GM12878 (cell line): Measurements from ENCODE around the gene NOD1. TPM values are rescaled to one million over a fixed set of nuclear protein-coding genes. Genes with fewer than 3 reads are reported as not detected.

Source experiments
- ATAC-seq: fragments of 200-7000 bp; cut with Tn5 transposase; 3 replicates; pipeline ENCODE4 v1.9.1; 2020; ENCODE audit warnings: mild to moderate bottlenecking, moderate library complexity
- BruUV-seq: library from RNA; stranded (reverse); fragments of 400-500 nt; replicated peaks from 2 replicates; lab custom pipeline; 2021; lab: Mats Ljungman, UMichigan
- CTCF ChIA-PET: fragments of 300-600 bp; sonication (Branson Sonifier 250); formaldehyde crosslinking; extraction: SDS; loops from one replicate; lab custom pipeline; 2021; ENCODE audit warnings: inconsistent platforms; lab: Yijun Ruan, JAX
- POLR2A ChIA-PET: fragments of 350-600 bp; formaldehyde crosslinking; extraction: SDS; loops from one replicate; lab custom pipeline; 2021; ENCODE audit warnings: inconsistent platforms; lab: Charles Lee
- RAD21 ChIA-PET: fragments of 300-600 bp; sonication (Branson Sonifier 250); formaldehyde crosslinking; loops from one replicate; lab custom pipeline; 2023; ENCODE audit warnings: antibody characterized with exemption; ENCODE audit not compliant: unreplicated experiment; lab: Charles Lee
- SMC1A ChIA-PET: fragments of 300-600 bp; sonication (Branson Sonifier 250); formaldehyde crosslinking; loops from one replicate; lab custom pipeline; 2023; ENCODE audit not compliant: unreplicated experiment, uncharacterized antibody; lab: Charles Lee
- DNase-seq: peaks from one replicate; pipeline ENCODE4 v3.0.0-alpha.2; 2011; ENCODE audit warnings: low read depth, low spot score
- FAIRE-seq: peaks from 3 replicates; lab custom pipeline; 2011; peaks lifted over from hg19 to GRCh38; lab: Jason Lieb, UNC
- H2AFZ ChIP-seq: 2 replicates; pipeline ENCODE4 v1.6.0; 2011; ENCODE audit warnings: low read depth, low read length, control low read depth; ENCODE audit not compliant: control insufficient read depth
- H3K27ac ChIP-seq: 2 replicates; pipeline ENCODE4 v1.5.1; 2011; ENCODE audit warnings: control low read depth; ENCODE audit not compliant: control insufficient read depth, insufficient read depth
- H3K27me3 ChIP-seq, 2 experiments: replicated peaks in 1 of 2; 2 replicates each; pipeline versions ENCODE4 v1.6.0 to v1.6.1; 2011; ENCODE audit warnings: low read length in 1 of 2; ENCODE audit not compliant: control insufficient read depth in 2 of 2, insufficient read depth in 2 of 2
- H3K36me3 ChIP-seq, 2 experiments: 2 replicates each; pipeline ENCODE4 v1.5.1; 2011; ENCODE audit warnings: low read length in 1 of 2; ENCODE audit not compliant: control insufficient read depth in 2 of 2, insufficient read depth in 2 of 2
- H3K4me1 ChIP-seq: 2 replicates; pipeline ENCODE4 v1.6.1; 2011; ENCODE audit warnings: mild to moderate bottlenecking, low read length, moderate library complexity, mixed read lengths; ENCODE audit not compliant: control insufficient read depth, insufficient read depth
- H3K4me2 ChIP-seq: 2 replicates; pipeline ENCODE4 v1.6.0; 2011; ENCODE audit warnings: control low read depth; ENCODE audit not compliant: control insufficient read depth, insufficient read depth
- H3K4me3 ChIP-seq: fragments of 200-600 bp; sonication (generic); 2 replicates; pipeline ENCODE4 v1.5.1; 2016
- H3K79me2 ChIP-seq: 2 replicates; pipeline ENCODE4 v1.6.0; 2011; ENCODE audit warnings: low read length; ENCODE audit not compliant: control insufficient read depth, insufficient read depth
- H3K9ac ChIP-seq: 2 replicates; pipeline ENCODE4 v1.8.0; 2011; ENCODE audit warnings: low read length, control low read depth, mixed read lengths; ENCODE audit not compliant: control insufficient read depth, insufficient read depth
- H3K9me3 ChIP-seq: replicated peaks from 3 replicates; pipeline ENCODE4 v1.5.1; 2011; ENCODE audit warnings: mild to moderate bottlenecking, low read length; ENCODE audit not compliant: control insufficient read depth, insufficient read depth
- H4K20me1 ChIP-seq: 2 replicates; pipeline ENCODE4 v1.6.0; 2011; ENCODE audit not compliant: control insufficient read depth, insufficient read depth
- CTCF ChIP-seq, 3 experiments: IDR thresholded peaks in 2 of 3; conservative IDR thresholded peaks in 1 of 3; 2 replicates each; pipeline ENCODE4 v1.5.1; 2011; ENCODE audit warnings: low read depth in 3 of 3, low read length in 3 of 3, mild to moderate bottlenecking in 3 of 3, control low read depth in 2 of 3, moderate library complexity in 2 of 3, inconsistent platforms in 1 of 3, mixed read lengths in 1 of 3; ENCODE audit not compliant: control insufficient read depth in 2 of 3, insufficient read depth in 1 of 3; ENCODE audit errors: extremely low read depth in 1 of 3
- EZH2 ChIP-seq: IDR thresholded peaks from 2 replicates; pipeline ENCODE4 v1.6.1; 2012; ENCODE audit warnings: low read depth, mild to moderate bottlenecking, control low read depth, inconsistent platforms, low read length, borderline replicate concordance; ENCODE audit not compliant: control insufficient read depth
- SMAD5 ChIP-seq: IDR thresholded peaks from 2 replicates; pipeline ENCODE4 v1.6.1; 2016; ENCODE audit warnings: antibody characterized with exemption, low read depth
- TCF3 ChIP-seq: IDR thresholded peaks from 2 replicates; pipeline ENCODE4 v1.6.1; 2012; ENCODE audit warnings: low read depth, mild to moderate bottlenecking, low read length, borderline replicate concordance; ENCODE audit not compliant: insufficient read depth
- WGBS: methylation state at CpG from one replicate; pipeline ENCODE4 v1.1.6; 2016; ENCODE audit warnings: low lambda C conversion rate; ENCODE audit not compliant: insufficient replicate concordance, insufficient coverage; ENCODE audit errors: missing lambda C conversion rate; 5-methylcytosine and 5-hydroxymethylcytosine counted together
- in situ Hi-C: fragments of 300-500 bp; cut with MboI; formaldehyde crosslinking; loops from 9 replicates; pipeline ENCODE4 v1.14.3; 2018; ENCODE audit warnings: mixed read lengths
- intact Hi-C: fragments of 100-400 bp; cut with micrococcal nuclease; formaldehyde crosslinking; loops from one replicate; pipeline ENCODE4 v1.14.2; 2022; ENCODE audit not compliant: unreplicated experiment
- polyA plus RNA-seq, 11 experiments: library from polyadenylated mRNA; depleted of rRNA in 4 of 11; unstranded in 6 of 11; stranded (reverse) in 5 of 11; fragments of >200 nt; fragmentation: Nextera tagmentation in 4 of 11; fragmentation: Illumina TruSeq in 1 of 11; extraction: Ambion mirVana in 4 of 11; extraction: Trizol in 1 of 11; gene quantifications; 1 replicate in 1 of 11; 2 replicates in 10 of 11; pipeline versions ENCODE4 v1.2.1 to v1.2.3, GENCODE V29; 2011 to 2016; ENCODE audit warnings: inconsistent platforms in 2 of 11, missing spikeins in 2 of 11, low read depth in 1 of 11
- total RNA-seq, 4 experiments: library from RNA; depleted of rRNA in 3 of 4; stranded (reverse); fragments of >200 nt in 3 of 4; fragmentation: Illumina TruSeq in 1 of 4; extraction: Trizol in 1 of 4; gene quantifications; 2 replicates each; pipeline versions ENCODE4 v1.2.1 to v1.2.3, GENCODE V29; 2013 to 2021
- TF ChIP-seq, protein P1 (sequence below): IDR thresholded peaks from 2 replicates; pipeline ENCODE4 v1.6.1; 2012; ENCODE audit warnings: low read depth, low read length, improper control_type of control experiment
- TF ChIP-seq, protein P2 (sequence below): fragments of 450-650 bp; IDR thresholded peaks from 2 replicates; pipeline ENCODE4 v1.6.1; 2016; ENCODE audit warnings: mild to moderate bottlenecking, moderate library complexity, borderline replicate concordance

The NOD1 gene
- total and polyA plus RNA-seq, 10 of the 15 experiments (the other 5 are each of a cell fraction or from before 2014, with no cell fraction given) = 1.8 to 14.6 (median 8.9) TPM

DNA sequence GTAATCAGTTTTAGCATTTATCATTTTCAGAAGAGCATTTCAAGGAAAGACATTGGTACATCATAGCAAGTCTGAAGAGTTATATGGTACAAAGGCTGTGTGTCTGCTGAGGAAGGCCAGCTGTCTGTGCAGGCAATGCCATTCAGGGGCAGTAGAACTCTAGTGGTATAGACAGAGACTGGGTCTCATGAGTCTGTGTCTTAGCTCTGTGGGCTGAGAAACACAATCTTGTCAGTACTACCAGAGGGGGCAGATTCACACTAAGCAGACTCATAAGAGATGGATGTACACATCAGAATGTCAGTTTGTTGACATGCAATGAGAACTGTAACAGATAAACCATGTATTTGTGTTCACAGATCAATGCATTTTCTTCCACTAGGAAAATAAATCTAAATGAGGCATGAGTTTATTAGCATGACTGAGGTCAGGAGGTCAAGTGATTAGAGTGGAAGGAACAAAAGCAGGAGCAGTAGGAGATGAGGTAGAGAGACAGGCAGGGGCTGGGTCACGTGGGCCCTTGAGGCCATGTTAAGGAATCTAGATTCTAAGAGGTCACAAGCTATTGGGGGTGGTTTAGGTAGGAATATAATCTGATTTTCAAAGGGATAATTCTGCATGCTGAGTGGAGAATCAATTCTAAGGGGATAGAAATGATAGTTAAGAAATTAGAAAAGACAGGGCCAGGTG, 33.5 kb upstream of the NOD1 start:
- H2AFZ ChIP-seq = no peak overlapping the region
- no peak overlapping the region for H3K9ac ChIP-seq
- intact Hi-C loops = loop anchor here (2.0 kb wide), 1 partner anchor 229 kb away; no protein-coding TSS in a partner anchor
- TF ChIP-seq, protein P1, sequence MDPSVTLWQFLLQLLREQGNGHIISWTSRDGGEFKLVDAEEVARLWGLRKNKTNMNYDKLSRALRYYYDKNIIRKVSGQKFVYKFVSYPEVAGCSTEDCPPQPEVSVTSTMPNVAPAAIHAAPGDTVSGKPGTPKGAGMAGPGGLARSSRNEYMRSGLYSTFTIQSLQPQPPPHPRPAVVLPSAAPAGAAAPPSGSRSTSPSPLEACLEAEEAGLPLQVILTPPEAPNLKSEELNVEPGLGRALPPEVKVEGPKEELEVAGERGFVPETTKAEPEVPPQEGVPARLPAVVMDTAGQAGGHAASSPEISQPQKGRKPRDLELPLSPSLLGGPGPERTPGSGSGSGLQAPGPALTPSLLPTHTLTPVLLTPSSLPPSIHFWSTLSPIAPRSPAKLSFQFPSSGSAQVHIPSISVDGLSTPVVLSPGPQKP = no peak
- TF ChIP-seq, all 136 proteins: peak for 0
- ATAC-seq (peak; percentile 50), DNase-seq (no peak), FAIRE-seq (no peak)
- Histone ChIP-seq H3K4me3 (no peak overlapping the region), H3K4me1 (no peaks in the 10 kb centered on the region), H3K36me3 (no peaks in the 10 kb centered on the region), H3K27ac (no peak overlapping the region), H3K4me2 (no peak overlapping the region), H3K79me2 (no peaks in the 10 kb centered on the region), H4K20me1 (no peaks in the 10 kb centered on the region), H3K9me3 (no peaks in the 10 kb centered on the region; the same call in 2 of the 3 replicates), H3K27me3 (no peaks in the 10 kb centered on the region)
- 92% methylated on average over 1 of the region's 1 CpG for WGBS
- ChIA-PET SMC1A (interaction anchor here (0.8 to 6.5 kb wide), 8 partner anchors 13 to 236 kb away, joined by 3 to 81 read pairs (median 5); no protein-coding TSS in a partner anchor), RAD21 (interaction anchor here (0.8 to 4.1 kb wide), 4 partner anchors 21 to 347 kb away, joined by 3 to 34 read pairs (median 4); no protein-coding TSS in a partner anchor), CTCF (interaction anchor here (0.8 to 8.7 kb wide), 14 partner anchors 8 to 622 kb away, joined by 3 to 108 read pairs (median 8); no protein-coding TSS in a partner anchor), POLR2A (no interaction called here)
- BruUV-seq = no TSS peak
- in situ Hi-C loops = no loop called here

GRCh38 chr7:30511494-30511893, 32.9 kb upstream of the NOD1 start:
- in situ Hi-C loops (no loop called here), intact Hi-C loops (loop anchor here (2.0 kb wide), 1 partner anchor 229 kb away; no protein-coding TSS in a partner anchor)
- DNase-seq (no peak), FAIRE-seq (no peak), ATAC-seq (no peak)
- Histone ChIP-seq H3K9me3 (no peaks in the 10 kb centered on the region; the same call in 2 of the 3 replicates), H3K36me3 (no peaks in the 10 kb centered on the region), H3K27ac (no peak overlapping the region), H3K27me3 (no peaks in the 10 kb centered on the region), H3K79me2 (no peaks in the 10 kb centered on the region), H4K20me1 (no peaks in the 10 kb centered on the region), H2AFZ (no peak overlapping the region), H3K4me1 (no peaks in the 10 kb centered on the region), H3K9ac (no peak overlapping the region), H3K4me3 (no peak overlapping the region), H3K4me2 (no peak overlapping the region)
- 94% methylated on average over 2 of the region's 2 CpGs for WGBS
- CTCF ChIA-PET = interaction anchor here (0.7 to 8.7 kb wide), 20 partner anchors 9 to 623 kb away, joined by 3 to 108 read pairs (median 6); partner anchors contain the start of gene NOD1
- RAD21 ChIA-PET = interaction anchor here (1.0 to 4.1 kb wide), 4 partner anchors 21 to 52 kb away, joined by 3 to 34 read pairs (median 5); no protein-coding TSS in a partner anchor
- POLR2A ChIA-PET = no interaction called here
- SMC1A ChIA-PET = interaction anchor here (0.8 to 6.5 kb wide), 10 partner anchors 11 to 235 kb away, joined by 3 to 81 read pairs (median 5); no protein-coding TSS in a partner anchor
- BruUV-seq = no TSS peak
- TF ChIP-seq TCF3 (no peak), EZH2 (no peak), SMAD5 (no peak), CTCF (IDR thresholded peaks at IDR 0.05 in 2 of 3, conservative IDR thresholded peaks at IDR 0.05 in 1 of 3; ENCODE audit: control insufficient read depth in 2 of 3, extremely low read depth in 1 of 3, insufficient read depth in 1 of 3, low read depth in 3 of 3, low read length in 3 of 3) (no peak)
- TF ChIP-seq, protein P2, sequence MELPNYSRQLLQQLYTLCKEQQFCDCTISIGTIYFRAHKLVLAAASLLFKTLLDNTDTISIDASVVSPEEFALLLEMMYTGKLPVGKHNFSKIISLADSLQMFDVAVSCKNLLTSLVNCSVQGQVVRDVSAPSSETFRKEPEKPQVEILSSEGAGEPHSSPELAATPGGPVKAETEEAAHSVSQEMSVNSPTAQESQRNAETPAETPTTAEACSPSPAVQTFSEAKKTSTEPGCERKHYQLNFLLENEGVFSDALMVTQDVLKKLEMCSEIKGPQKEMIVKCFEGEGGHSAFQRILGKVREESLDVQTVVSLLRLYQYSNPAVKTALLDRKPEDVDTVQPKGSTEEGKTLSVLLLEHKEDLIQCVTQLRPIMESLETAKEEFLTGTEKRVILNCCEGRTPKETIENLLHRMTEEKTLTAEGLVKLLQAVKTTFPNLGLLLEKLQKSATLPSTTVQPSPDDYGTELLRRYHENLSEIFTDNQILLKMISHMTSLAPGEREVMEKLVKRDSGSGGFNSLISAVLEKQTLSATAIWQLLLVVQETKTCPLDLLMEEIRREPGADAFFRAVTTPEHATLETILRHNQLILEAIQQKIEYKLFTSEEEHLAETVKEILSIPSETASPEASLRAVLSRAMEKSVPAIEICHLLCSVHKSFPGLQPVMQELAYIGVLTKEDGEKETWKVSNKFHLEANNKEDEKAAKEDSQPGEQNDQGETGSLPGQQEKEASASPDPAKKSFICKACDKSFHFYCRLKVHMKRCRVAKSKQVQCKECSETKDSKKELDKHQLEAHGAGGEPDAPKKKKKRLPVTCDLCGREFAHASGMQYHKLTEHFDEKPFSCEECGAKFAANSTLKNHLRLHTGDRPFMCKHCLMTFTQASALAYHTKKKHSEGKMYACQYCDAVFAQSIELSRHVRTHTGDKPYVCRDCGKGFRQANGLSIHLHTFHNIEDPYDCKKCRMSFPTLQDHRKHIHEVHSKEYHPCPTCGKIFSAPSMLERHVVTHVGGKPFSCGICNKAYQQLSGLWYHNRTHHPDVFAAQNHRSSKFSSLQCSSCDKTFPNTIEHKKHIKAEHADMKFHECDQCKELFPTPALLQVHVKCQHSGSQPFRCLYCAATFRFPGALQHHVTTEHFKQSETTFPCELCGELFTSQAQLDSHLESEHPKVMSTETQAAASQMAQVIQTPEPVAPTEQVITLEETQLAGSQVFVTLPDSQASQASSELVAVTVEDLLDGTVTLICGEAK = no peak
